HepG2 (cell line): Measurements from ENCODE around the gene RSAD1. TPM values are rescaled to one million over a fixed set of nuclear protein-coding genes. Genes with fewer than 3 reads are reported as not detected.

Source experiments
- ATAC-seq: fragments of 200-7000 bp; cut with Tn5 transposase; 3 replicates; pipeline ENCODE4 v1.9.1; 2020; ENCODE audit warnings: mild to moderate bottlenecking, moderate library complexity
- BruUV-seq: library from RNA; stranded (reverse); fragments of 400-500 nt; replicated peaks from 2 replicates; lab custom pipeline; 2021; lab: Mats Ljungman, UMichigan
- CTCF ChIA-PET: fragments of 300-600 bp; formaldehyde crosslinking; extraction: SDS; loops from one replicate; lab custom pipeline; 2021; ENCODE audit warnings: low total read pairs, inconsistent platforms, low intra/inter-chr PET ratio; lab: Yijun Ruan, JAX
- POLR2A ChIA-PET: fragments of 350-600 bp; sonication (Branson Sonifier 250); formaldehyde crosslinking; loops from one replicate; lab custom pipeline; 2020; ENCODE audit warnings: antibody characterized with exemption, inconsistent platforms; lab: Yijun Ruan, JAX
- DNase-seq: peaks from one replicate; pipeline ENCODE4 v3.0.0-alpha.2; 2015; ENCODE audit warnings: low spot score
- FAIRE-seq: peaks from 3 replicates; lab custom pipeline; 2011; peaks lifted over from hg19 to GRCh38; lab: Jason Lieb, UNC
- H2AFZ ChIP-seq: one replicate; pipeline ENCODE4 v1.6.1; 2011; ENCODE audit warnings: low read length, inconsistent platforms
- H3K27ac ChIP-seq: fragments of 300-600 bp; 3 replicates; pipeline ENCODE4 v1.8.0; 2011; ENCODE audit warnings: mixed run types, mild to moderate bottlenecking, mixed read lengths, low read length, inconsistent platforms; ENCODE audit not compliant: insufficient read depth; ENCODE audit errors: extremely low read length
- H3K27me3 ChIP-seq, 2 experiments: fragments of 200-600 bp in 1 of 2; 2 replicates in 1 of 2; 3 replicates in 1 of 2; pipeline versions ENCODE4 v1.6.0 to v1.8.0; 2011; ENCODE audit warnings: low read length in 2 of 2, mild to moderate bottlenecking in 2 of 2, moderate library complexity in 2 of 2, inconsistent platforms in 1 of 2; ENCODE audit not compliant: insufficient read depth in 2 of 2, control insufficient read depth in 1 of 2
- H3K36me3 ChIP-seq, 2 experiments: fragments of 200-600 bp in 1 of 2; replicated peaks in 1 of 2; 2 replicates in 1 of 2; 3 replicates in 1 of 2; pipeline versions ENCODE4 v1.5.1 to v1.8.0; 2011; ENCODE audit warnings: low read length in 2 of 2, inconsistent platforms in 1 of 2; ENCODE audit not compliant: insufficient read depth in 2 of 2, control insufficient read depth in 1 of 2
- H3K4me1 ChIP-seq: 2 replicates; pipeline ENCODE4 v1.5.1; 2012; ENCODE audit warnings: low read length, inconsistent platforms; ENCODE audit not compliant: insufficient read depth
- H3K4me2 ChIP-seq: 2 replicates; pipeline ENCODE4 v1.6.0; 2011; ENCODE audit warnings: low read depth, low read length, inconsistent platforms
- H3K4me3 ChIP-seq, 3 experiments: fragments of 200-600 bp in 1 of 3; sonication (generic), shearing (Covaris generic) in 1 of 3; replicated peaks in 1 of 3; 2 replicates each; pipeline ENCODE4 v1.5.1; 2011 to 2016; ENCODE audit warnings: low read length in 3 of 3, inconsistent platforms in 2 of 3, low read depth in 2 of 3, mild to moderate bottlenecking in 2 of 3, control low read depth in 1 of 3, mixed read lengths in 1 of 3; ENCODE audit not compliant: insufficient read depth in 1 of 3
- H3K79me2 ChIP-seq: one replicate; pipeline ENCODE4 v1.6.1; 2011; ENCODE audit warnings: low read length, inconsistent platforms; ENCODE audit not compliant: insufficient read depth
- H3K9ac ChIP-seq: 2 replicates; pipeline ENCODE4 v1.6.0; 2011; ENCODE audit warnings: mild to moderate bottlenecking, low read depth, low read length, inconsistent platforms; ENCODE audit not compliant: insufficient read depth
- H3K9me3 ChIP-seq: 2 replicates; pipeline ENCODE4 v1.5.1; 2012; ENCODE audit warnings: mild to moderate bottlenecking, low read length
- H4K20me1 ChIP-seq: 2 replicates; pipeline ENCODE4 v1.6.0; 2011; ENCODE audit warnings: inconsistent platforms, mild to moderate bottlenecking, low read length, moderate library complexity; ENCODE audit not compliant: insufficient read depth
- ARID2 ChIP-seq: sonication (generic); formaldehyde crosslinking; IDR thresholded peaks from 2 replicates; pipeline ENCODE4 v1.8.1; 2022; ENCODE audit warnings: mild to moderate bottlenecking, missing genetic modification reagents, borderline replicate concordance
- ARID3A ChIP-seq: IDR thresholded peaks from 2 replicates; pipeline ENCODE4 v1.6.1; 2012; ENCODE audit warnings: low read depth, low read length, improper control_type of control experiment
- HMGXB4 ChIP-seq, 2 experiments: sonication (generic) in 1 of 2; formaldehyde crosslinking in 1 of 2; IDR thresholded peaks; 2 replicates each; pipeline versions ENCODE4 v1.4.0 to v1.6.1; 2018 to 2020; ENCODE audit warnings: missing genetic modification reagents in 2 of 2, borderline replicate concordance in 1 of 2, low read depth in 1 of 2, mild to moderate bottlenecking in 1 of 2, missing biosample characterization in 1 of 2
- MED8 ChIP-seq: sonication (generic); formaldehyde crosslinking; IDR thresholded peaks from 2 replicates; pipeline ENCODE4 v1.8.1; 2023; ENCODE audit warnings: mild to moderate bottlenecking, missing genetic modification reagents; ENCODE audit not compliant: insufficient replicate concordance
- MEIS2 ChIP-seq: sonication (generic); formaldehyde crosslinking; IDR thresholded peaks from 2 replicates; pipeline ENCODE4 v1.9.0; 2021; ENCODE audit warnings: mild to moderate bottlenecking, missing genetic modification reagents
- MLX ChIP-seq: IDR thresholded peaks from 2 replicates; pipeline ENCODE4 v1.6.1; 2016
- MYNN ChIP-seq: sonication (generic); formaldehyde crosslinking; IDR thresholded peaks from 2 replicates; pipeline ENCODE4 v1.4.0; 2020; ENCODE audit warnings: mild to moderate bottlenecking, low read depth, missing genetic modification reagents
- NR2F6 ChIP-seq, 2 experiments: IDR thresholded peaks; 2 replicates each; pipeline ENCODE4 v1.6.1; 2016; ENCODE audit warnings: antibody characterized with exemption in 1 of 2, mild to moderate bottlenecking in 1 of 2
- NR3C1 ChIP-seq: sonication (generic); formaldehyde crosslinking; IDR thresholded peaks from 2 replicates; pipeline ENCODE4 v1.4.0; 2020; ENCODE audit warnings: missing genetic modification reagents
- PBX2 ChIP-seq: IDR thresholded peaks from 2 replicates; pipeline ENCODE4 v1.6.1; 2016; ENCODE audit warnings: control low read depth
- RBM22 ChIP-seq: fragments of 200-400 bp; formaldehyde crosslinking; optimal IDR thresholded peaks from 2 replicates; pipeline ENCODE3; 2017; ENCODE audit warnings: mild to moderate bottlenecking, low read length, moderate library complexity
- TEAD3 ChIP-seq: optimal IDR thresholded peaks from 2 replicates; pipeline ENCODE3; 2016; ENCODE audit warnings: borderline replicate concordance
- ZFP37 ChIP-seq: sonication (generic); formaldehyde crosslinking; IDR thresholded peaks from 2 replicates; pipeline ENCODE4 v1.4.0; 2020; ENCODE audit warnings: missing genetic modification reagents, borderline replicate concordance
- ZNF547 ChIP-seq: sonication (generic); formaldehyde crosslinking; IDR thresholded peaks from 2 replicates; pipeline ENCODE4 v1.5.1; 2020; ENCODE audit warnings: mild to moderate bottlenecking, missing genetic modification reagents
- ZNF589 ChIP-seq: sonication (generic); formaldehyde crosslinking; conservative IDR thresholded peaks from 2 replicates; pipeline ENCODE4 v1.8.0; 2022; ENCODE audit warnings: mild to moderate bottlenecking, moderate library complexity, missing genetic modification reagents
- ZNF772 ChIP-seq: sonication (generic); formaldehyde crosslinking; IDR thresholded peaks from 2 replicates; pipeline ENCODE4 v1.5.0; 2020; ENCODE audit warnings: mild to moderate bottlenecking, missing genetic modification reagents
- ZSCAN31 ChIP-seq: sonication (generic); formaldehyde crosslinking; IDR thresholded peaks from 2 replicates; pipeline ENCODE4 v1.5.0; 2020; ENCODE audit warnings: low read depth, mild to moderate bottlenecking, missing genetic modification reagents
- WGBS: methylation state at CpG from one replicate; pipeline ENCODE4 v1.1.6; 2017; ENCODE audit warnings: low lambda C conversion rate; 5-methylcytosine and 5-hydroxymethylcytosine counted together
- in situ Hi-C: cut with HindIII; loops from 2 replicates; pipeline ENCODE4 v1.10.0; 2017; ENCODE audit warnings: low pct_unique_long_range_greater_than_20kb; ENCODE audit not compliant: extremely low pct_ligation_motif_present
- intact Hi-C: fragments of 100-400 bp; cut with micrococcal nuclease; formaldehyde crosslinking; loops from one replicate; pipeline ENCODE4 v1.10.0; 2022; ENCODE audit not compliant: unreplicated experiment
- polyA plus RNA-seq, 8 experiments: library from polyadenylated mRNA; depleted of rRNA in 3 of 8; stranded (reverse) in 7 of 8; unstranded in 1 of 8; fragments of >200 nt; fragmentation: Illumina TruSeq in 4 of 8; extraction: Trizol in 4 of 8; gene quantifications; 2 replicates each; pipeline versions ENCODE4 v1.2.1 to v1.2.3, GENCODE V29; 2011 to 2016; ENCODE audit warnings: low read depth in 4 of 8, missing spikeins in 1 of 8, mixed read lengths in 1 of 8; ENCODE audit not compliant: insufficient read depth in 1 of 8
- total RNA-seq, 5 experiments: library from RNA; depleted of rRNA; stranded (reverse); fragments of >200 nt; fragmentation: Illumina TruSeq; extraction: Trizol; gene quantifications; 2 replicates each; pipeline ENCODE4 v1.2.3, GENCODE V29; 2016; ENCODE audit warnings: low read depth in 1 of 5

RSAD1 gene
- total and polyA plus RNA-seq, 2 of the 13 experiments (the other 11 are each of a cell fraction or from before 2014, with no cell fraction given), result 22.7 to 27.7 TPM

GRCh38 chr17:50432125-50432762, 46.4 kb upstream of the RSAD1 start:
- WGBS, result 94% methylated on average over 4 of the region's 4 CpGs
- ATAC-seq (no peak), FAIRE-seq (no peak), DNase-seq (no peak)
- Histone ChIP-seq H4K20me1 (no peaks in the 10 kb centered on the region), H3K9ac (no peak overlapping the region), H3K27ac (peak overlapping the region; percentile 24), H3K4me2 (no peak overlapping the region), H3K4me3 (no peak overlapping the region), H3K9me3 (no peaks in the 10 kb centered on the region), H3K4me1 (peaks cover 56% of the 10 kb centered on the region), H3K79me2 (peaks cover 28% of the 10 kb centered on the region), H3K27me3 (no peaks in the 10 kb centered on the region; a peak in 1 of 5 replicates), H3K36me3 (peaks cover 0 to 4% of the 10 kb centered on the region in 2 experiments; a peak in 1 of 5 replicates), H2AFZ (no peak overlapping the region)
- ChIA-PET CTCF (no interaction called here), POLR2A (interaction anchor here (1.0 to 1.8 kb wide), 3 partner anchors 8 to 35 kb away, joined by 3 to 8 read pairs (median 4); partner anchors contain the start of gene LRRC59)
- BruUV-seq, result no TSS peak
- in situ Hi-C loops (no loop called here), intact Hi-C loops (no loop called here)
- no peak for TF ChIP-seq PBX2 (CRISPR knock-in tag)
- no peak for TF ChIP-seq MLX (CRISPR knock-in tag)
- no peak for TF ChIP-seq HMGXB4 (CRISPR knock-in tag; IDR thresholded peaks at IDR 0.05; ENCODE audit: borderline replicate concordance in 1 of 2, low read depth in 1 of 2)
- peak; percentile 56 for TF ChIP-seq TEAD3 (CRISPR knock-in tag)
- no peak for TF ChIP-seq ZNF589 (CRISPR knock-in tag)
- no peak for TF ChIP-seq ZSCAN31 (CRISPR knock-in tag)
- 0 out of 2 replicates have a peak, but pooled peaks have one; percentile 28 for TF ChIP-seq ARID2 (CRISPR knock-in tag)
- TF ChIP-seq ZNF772 (CRISPR knock-in tag), result no peak
- TF ChIP-seq NR3C1, result no peak
- TF ChIP-seq NR2F6 (IDR thresholded peaks at IDR 0.05), result no peak
- 0 out of 2 replicates have a peak, but pooled peaks have one; percentile 8 for TF ChIP-seq NR2F6 (CRISPR knock-in tag; IDR thresholded peaks at IDR 0.05)
- TF ChIP-seq ZFP37 (CRISPR knock-in tag), result no peak
- TF ChIP-seq MEIS2 (CRISPR knock-in tag), result no peak
- peak; percentile 47 for TF ChIP-seq RBM22
- TF ChIP-seq MYNN (CRISPR knock-in tag), result no peak
- TF ChIP-seq MED8 (CRISPR knock-in tag), result no peak
- TF ChIP-seq ZNF547 (CRISPR knock-in tag), result no peak
- TF ChIP-seq ARID3A, result no peak
